NCI-H2029 (cell line): ENCODE data around the gene CHPT1.
"Not testable (repeated sequence)": the region's sequence is repeated elsewhere in the genome, so short reads cannot be mapped to it uniquely, and the experiment has no call there.

Experiments
- DNase-seq: peaks from one replicate; lab custom pipeline; 2025; lab: John Stamatoyannopoulos, UW

CHPT1 gene

GRCh38 chr12:101722392-101722791 is 25.0 kb downstream of the CHPT1 start:
- DNase-seq: no peak

- DNase-seq: no peak
Observed at GRCh38 chr12:101727098-101727497, 29.7 kb downstream of the CHPT1 start.

GRCh38 chr12:101729842-101730241 is 32.4 kb downstream of the CHPT1 start:
- no peak for DNase-seq

DNA sequence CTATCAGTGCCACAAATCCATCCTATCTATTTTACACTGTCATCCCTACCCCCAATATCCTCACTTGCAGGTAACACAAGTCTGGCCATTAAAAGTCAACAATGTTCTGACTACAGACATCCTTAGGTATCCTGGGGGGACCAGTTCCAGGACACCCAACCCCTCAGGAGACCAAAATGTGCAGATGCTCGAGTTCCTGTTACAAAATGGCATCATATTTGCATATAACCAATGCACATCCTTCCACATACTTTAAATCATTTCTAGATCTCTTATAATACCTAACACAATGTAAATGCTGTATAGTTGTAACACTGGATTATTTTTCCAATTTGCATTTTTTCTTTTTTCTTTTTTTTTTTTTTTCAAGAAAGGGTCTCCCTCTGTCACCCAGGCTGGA is 34.9 kb downstream of the CHPT1 start:
- DNase-seq: no peak

DNA sequence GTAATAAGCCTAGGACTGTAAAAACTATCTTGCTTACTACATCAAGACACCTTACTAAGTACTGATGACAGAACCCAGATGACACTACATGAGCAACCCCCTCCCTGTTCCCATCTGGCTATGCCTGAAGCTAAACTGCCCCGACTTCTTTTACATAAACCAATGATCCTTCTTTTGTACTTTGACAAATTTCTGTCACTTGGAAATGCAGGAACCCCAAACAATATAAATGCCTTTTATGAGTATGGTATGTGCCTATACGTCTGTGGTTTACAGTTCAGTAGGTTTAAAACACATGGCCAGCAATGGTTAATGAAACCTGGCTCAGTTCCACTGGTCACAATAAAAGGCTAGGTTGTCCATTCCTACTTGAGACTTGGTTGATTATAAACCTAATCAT is 35.7 kb downstream of the CHPT1 start:
- DNase-seq: no peak

DNA sequence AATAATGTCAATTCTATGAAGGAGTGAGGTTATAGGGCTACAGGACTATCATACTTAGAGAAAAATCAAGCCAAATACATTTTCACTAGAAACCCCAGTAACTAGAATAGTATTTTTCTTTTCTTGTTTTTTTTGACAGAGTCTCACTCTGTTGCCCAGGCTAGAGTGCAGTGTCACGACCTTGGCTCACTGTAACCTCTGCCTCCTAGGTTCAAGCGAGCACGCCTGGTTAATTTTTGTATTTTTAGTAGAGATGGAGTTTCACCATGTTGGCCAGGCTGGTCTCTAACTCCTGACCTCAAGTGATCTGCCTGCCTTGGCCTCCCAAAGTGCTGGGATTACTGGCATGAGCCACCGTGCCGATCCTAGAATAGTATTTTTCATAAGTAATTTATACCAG is 37.0 kb downstream of the CHPT1 start:
- not testable (repeated sequence) for DNase-seq

DNA sequence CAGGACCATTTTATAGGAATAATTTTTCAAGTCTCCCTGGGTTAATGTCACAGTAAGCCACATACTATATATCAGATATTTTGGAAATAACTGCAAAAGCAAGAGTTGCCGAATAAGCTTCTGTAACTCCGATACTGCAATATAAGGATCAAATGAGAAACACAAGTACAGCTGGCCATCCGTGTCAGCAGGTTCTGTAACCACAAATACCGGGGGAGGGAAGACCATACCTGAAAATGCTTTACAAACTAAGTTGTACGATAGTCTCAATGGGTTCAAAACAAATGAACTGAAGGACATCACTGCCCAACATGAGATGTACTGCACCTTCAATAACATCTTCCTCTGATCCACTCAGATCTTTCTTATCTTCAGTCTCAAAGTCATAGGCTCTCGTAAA is 40.0 kb downstream of the CHPT1 start:
- DNase-seq: no peak

- DNase-seq: no peak
Observed at GRCh38 chr12:101738920-101739665, 41.7 kb downstream of the CHPT1 start, which contains the start of gene SYCP3. SYCP3 (minus strand) TSS chr12:101739462; CDS start chr12:101737935, 1,527 bp downstream.

DNA sequence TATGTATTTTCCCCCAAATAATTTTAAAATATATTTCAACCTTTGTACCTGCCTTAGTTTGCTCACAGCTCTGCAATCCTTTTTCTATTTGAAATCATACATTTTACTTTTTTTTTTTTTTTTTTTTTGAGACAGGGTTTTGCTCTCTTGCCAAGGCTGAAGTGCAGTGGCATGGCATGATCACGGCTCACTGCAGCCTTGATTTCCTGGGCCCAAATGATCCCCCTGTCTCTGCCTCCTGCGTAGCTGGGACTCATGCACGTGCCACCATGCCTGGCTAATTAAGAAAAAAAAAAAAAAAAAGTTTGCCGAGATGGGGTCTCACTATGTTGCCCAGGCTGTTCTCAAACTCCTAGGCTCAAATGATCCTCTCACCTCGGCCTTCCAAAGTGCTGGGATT is 43.1 kb downstream of the CHPT1 start:
- DNase-seq: no peak

DNA sequence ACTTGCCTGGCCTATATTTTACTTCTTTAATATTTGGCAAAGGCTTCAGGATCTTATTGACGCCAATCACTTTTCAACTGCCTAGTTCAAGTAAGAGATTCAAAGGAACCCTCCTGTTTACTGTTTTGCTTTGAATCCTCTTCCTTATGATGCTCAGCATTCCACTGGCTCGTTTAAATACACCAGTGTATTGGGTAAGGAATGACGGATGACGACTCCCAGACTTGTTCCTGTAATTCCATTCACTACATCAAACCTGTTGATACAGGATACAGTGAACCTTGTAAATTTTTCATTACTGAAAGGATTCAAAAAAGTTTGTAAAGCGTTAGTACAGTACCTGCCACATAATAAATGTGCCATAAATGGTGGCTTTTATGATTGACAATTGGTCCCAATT is 43.5 kb downstream of the CHPT1 start:
- DNase-seq: no peak

GRCh38 chr12:101743242-101743641 is 45.8 kb downstream of the CHPT1 start:
- DNase-seq: no peak

DNA sequence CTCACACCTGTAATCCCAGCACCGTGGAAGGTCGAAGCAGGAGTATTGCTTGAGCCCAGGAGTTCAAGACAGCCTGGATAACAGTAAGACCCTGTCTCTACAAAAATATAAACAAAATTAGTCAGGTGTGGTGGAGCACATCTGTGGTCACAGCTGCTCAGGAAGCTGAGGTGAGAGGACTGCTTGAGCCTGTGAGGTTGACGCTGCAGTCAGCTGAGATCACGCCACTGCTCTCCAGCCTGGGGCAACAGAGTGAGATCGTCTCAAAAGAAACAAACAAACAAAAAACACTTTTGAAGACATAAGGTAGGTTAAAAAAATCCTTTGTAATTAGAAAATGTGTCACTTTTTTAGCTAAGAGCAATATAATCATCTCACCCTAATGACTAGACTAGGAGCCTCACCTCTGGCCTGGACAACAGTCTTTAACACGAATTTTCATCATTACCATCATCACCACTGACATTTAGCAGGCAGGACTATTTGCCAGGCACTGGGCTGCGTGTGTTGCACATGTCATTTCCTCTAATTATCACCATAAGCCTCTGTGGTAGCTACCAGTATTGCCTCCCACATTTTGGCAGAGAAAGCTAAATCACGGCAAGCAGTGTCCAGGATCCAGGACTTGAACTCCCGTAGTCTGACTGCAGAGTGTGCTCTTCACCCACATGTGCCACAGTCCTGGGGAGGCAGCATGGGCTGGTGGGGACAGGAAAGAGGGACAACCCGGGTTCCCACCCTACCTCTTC is 46.5 kb downstream of the CHPT1 start:
- DNase-seq: no peak

GRCh38 chr12:101745481-101745880 is 48.0 kb downstream of the CHPT1 start:
- DNase-seq: no peak

DNA sequence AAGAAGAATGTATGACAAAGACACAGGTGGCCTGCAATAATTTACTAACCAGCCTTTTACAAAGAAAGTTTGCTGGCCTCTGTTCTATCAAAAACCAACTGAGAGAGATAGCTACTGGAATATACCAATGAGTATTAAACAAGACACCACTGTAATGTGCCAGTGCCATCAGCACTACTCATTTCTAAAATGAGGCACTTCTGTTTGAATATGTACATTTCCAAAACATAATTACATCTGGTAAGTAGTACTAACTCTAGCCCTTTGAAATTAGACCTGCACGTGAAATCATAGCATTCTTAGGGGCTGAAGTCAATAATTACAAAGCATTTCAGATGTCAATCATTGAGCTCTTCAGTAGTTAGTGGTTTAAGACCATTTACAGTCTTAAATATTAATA is 48.8 kb downstream of the CHPT1 start:
- no peak for DNase-seq

DNA sequence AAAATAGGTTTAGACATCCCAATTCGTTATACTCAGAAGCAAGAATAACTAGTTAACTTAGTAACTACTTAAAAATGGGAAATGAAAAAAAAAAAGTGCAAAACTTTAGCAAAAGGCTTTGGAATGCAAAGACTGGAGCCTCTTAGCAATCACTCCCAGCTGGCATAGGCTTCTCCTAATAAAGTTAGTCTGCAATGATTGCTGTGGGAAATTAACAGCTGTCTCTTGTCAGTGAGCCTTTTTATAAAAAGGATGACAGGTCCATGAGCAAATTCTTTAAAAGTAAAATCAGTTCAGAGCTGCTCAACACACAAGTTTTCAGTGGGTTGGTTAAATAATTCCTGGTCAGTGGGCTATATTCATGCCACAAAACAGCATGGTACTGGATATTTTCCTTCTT is 49.2 kb downstream of the CHPT1 start:
- no peak for DNase-seq

- no peak for DNase-seq
Observed at GRCh38 chr12:101747697-101748096, 50.3 kb downstream of the CHPT1 start.

DNA sequence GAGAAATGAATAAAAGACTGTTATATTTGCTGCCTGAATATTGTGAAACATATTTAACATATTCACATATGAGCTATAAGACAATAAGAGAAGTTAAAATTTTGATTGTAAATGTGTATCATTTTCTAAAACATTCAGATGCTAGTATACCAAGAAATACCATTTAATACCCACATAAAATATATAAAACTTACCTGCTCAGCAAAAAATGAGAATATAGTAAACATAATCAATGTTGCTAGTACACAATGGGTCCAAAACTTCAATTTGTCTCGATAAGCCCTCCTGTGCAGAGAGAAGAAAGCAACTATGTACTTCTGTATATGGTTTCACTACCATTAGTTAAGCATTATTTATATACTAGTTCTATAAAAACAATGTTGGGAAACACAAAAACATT is 51.5 kb downstream of the CHPT1 start:
- DNase-seq: no peak

- DNase-seq: no peak
Observed at GRCh38 chr12:101749657-101750056, 52.2 kb downstream of the CHPT1 start.

DNA sequence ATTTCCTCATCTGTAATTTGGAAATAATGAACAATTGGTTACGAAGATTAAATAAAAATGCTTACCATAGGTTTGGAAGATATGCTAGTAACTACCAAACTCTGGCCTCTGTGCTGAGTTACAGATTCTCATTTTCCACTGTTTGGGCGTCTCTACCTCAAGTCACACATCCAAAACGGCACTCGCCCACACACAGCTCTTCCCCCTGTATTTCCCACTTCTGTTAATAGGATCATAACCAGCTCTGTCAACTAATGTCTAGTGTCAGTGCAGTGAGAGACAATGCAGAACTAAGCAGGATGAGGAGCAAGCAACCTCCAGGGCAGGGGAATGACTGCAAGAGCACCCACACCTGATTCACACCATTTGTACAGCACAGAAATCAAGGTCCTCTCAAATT is 52.7 kb downstream of the CHPT1 start:
- no peak for DNase-seq

DNA sequence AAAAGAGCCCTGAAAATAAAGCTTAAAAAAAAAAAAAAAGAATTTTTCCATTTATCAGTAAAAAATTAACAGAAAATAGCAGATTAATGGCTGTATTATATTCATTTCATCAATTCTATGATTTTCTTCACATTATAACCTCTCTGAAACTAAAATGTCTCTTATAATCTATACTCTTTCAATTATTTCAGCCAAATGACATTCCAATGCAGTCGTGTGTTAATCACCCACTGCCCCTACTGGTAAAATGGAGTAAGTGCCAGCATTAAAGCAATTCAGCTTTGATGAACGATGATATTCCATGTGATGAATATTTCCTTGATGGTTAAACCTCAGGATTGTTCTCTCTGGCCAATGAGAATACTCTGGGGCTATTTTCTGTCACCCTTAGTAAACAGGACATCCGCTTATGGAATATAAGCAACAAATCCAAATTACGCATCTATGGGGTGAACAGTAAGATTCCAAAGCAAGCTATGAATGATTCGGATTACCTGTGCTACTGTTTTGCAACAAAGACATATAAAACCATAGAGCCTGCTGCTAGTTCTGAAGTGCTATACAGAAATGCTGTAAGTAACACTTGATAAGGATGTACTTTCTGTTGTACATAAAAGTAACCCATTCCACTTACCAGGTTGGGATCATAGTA is 62.1 kb downstream of the CHPT1 start:
- peak; percentile 49 for DNase-seq

DNA sequence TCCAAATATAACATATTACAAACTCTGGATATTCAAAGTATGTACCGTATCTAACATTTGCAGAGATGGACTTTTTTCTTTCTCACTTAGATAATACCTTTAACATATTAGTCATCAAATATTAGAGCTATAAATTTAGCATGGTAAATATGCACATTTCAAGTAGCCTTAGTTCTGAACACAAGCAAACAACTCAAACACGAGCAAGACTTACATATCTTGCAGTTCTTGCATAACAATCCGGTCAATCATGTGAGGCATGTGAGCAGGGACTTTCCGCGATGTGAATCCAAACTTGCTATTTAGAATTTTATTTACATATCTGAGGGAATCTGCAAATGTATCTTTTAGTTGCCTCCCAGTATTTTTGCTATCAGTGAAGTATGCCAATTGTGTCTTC is 63.9 kb downstream of the CHPT1 start:
- DNase-seq: no peak

DNA sequence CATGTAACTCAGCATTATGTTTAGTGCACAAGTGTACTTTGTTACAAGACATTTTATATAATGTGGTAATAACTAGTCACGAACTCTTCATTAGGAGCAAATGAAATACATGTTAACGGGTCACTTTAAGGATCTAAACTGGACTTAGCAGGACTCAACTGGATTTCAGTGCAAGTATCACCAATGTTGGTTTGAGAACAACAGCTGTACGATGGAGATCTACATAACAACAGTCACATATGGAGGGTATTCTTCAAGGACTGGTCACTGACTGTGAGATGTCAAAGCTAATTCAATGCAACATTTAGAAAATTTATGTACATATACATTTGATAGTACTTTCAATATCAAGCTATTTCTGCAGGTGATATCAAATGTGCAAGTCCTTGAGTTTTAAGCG is 64.3 kb downstream of the CHPT1 start:
- no peak for DNase-seq
